HG03045 (cell line): Measurements from ENCODE around the gene UCKL1.

Experiments used
- ATAC-seq: cut with Tn5 transposase; IDR thresholded peaks from one replicate; pipeline ENCODE4 v1.9.1; 2021; ENCODE audit warnings: mild to moderate bottlenecking, moderate library complexity; ENCODE audit not compliant: unreplicated experiment

Gene UCKL1

GRCh38 chr20:63893999-63894357, 62.2 kb downstream of the UCKL1 start:
- ATAC-seq: no peak

GRCh38 chr20:63892402-63892801, 63.8 kb downstream of the UCKL1 start:
- ATAC-seq: no peak

GRCh38 chr20:63891061-63892002, 64.9 kb downstream of the UCKL1 start:
- ATAC-seq: no peak

GRCh38 chr20:63890616-63891015, 65.6 kb downstream of the UCKL1 start:
- no peak for ATAC-seq

GRCh38 chr20:63890201-63890576, 66.0 kb downstream of the UCKL1 start:
- ATAC-seq: no peak
